HG03039 (cell line): ENCODE measurements around the gene LGALS14.
"Not testable (repeated sequence)": the region's sequence is repeated elsewhere in the genome, so short reads cannot be mapped to it uniquely, and the experiment has no call there.

Source experiments
- ATAC-seq: cut with Tn5 transposase; IDR thresholded peaks from one replicate; pipeline ENCODE4 v1.9.1; 2021; ENCODE audit warnings: mild to moderate bottlenecking, moderate library complexity; ENCODE audit not compliant: unreplicated experiment

The LGALS14 gene

DNA sequence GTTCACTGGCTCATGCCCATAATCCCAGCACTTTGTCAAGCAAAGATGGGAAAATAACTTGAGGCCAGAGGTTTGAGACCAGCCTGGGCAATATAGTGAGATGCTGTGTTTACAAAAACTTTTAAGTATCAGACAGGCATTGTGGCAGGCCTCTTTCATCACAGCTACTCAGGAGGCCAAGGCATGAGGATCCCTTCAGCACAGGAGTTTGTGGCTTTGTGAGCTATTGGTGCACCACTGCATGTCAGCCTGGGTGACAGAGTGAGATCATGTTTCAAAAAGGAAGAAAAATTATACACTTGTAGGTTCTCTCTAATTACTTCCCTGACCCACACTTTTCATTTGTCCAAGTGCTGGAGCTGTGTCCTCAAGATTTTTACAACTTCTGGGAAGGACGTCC, 11.5 kb upstream of the LGALS14 start:
- ATAC-seq: no peak

DNA sequence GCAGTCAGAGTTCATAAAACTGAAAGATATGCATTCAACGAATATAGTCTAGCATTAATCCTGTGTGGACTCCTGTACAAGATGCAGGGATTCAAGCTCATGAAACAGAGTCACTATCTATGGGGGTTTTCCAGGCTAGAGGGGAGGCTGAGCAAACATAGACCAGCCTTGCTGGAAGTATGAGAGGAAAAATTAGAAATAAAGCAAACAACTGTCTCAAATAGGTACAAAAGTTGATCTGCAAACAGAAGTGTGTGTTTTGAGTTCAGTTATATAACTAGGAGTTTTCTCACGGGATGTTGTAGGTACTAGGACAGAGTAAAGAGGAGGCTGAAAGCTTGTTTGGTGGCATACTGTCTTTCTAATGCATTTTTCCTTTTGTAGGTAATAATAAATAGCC, 8.5 kb upstream of the LGALS14 start:
- no peak for ATAC-seq

GRCh38 chr19:39696387-39696786, 7.9 kb upstream of the LGALS14 start:
- no peak for ATAC-seq

DNA sequence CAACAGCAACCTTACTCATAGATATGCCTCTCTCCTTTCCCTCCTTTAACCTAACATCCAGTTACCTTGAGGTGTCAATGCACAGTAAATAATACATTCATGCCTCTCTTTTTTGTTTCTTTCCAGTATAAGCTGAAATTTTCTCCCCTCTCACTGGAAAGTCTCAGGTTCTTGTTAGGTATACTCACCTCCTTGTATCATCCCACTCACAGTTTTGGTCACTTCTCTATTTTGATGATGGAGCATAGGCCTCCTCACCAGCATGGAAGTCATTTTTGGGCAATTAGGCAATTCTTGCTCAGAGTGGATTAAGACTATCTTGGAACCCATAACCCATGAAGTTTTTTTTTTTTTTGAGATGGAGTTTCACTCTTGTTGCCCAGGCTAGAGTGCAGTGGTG, 5.7 kb upstream of the LGALS14 start:
- ATAC-seq: no peak

DNA sequence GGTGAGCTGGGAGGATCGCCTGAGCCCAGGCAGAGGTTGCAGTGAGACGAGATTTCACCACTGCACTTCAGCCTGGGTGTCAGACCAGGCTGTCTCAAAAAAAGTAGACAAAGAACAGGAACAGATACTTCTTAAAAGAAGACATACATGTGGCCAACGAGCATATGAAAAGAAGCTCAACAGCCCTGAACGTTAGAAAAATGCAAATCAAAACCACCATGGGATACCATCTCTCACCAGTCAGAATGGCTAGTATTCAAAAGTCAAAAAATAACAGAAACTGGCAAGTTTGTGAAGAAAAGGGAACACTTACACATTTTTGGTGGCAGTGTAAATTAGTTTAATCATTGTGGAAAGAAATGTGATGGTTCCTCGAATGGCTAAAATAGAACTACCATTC, 3.0 kb upstream of the LGALS14 start:
- no peak for ATAC-seq

GRCh38 chr19:39705578-39706188, 1.4 kb downstream of the LGALS14 start:
- no peak for ATAC-seq

- ATAC-seq: no peak
Observed at GRCh38 chr19:39708594-39708993, 4.3 kb downstream of the LGALS14 start.

DNA sequence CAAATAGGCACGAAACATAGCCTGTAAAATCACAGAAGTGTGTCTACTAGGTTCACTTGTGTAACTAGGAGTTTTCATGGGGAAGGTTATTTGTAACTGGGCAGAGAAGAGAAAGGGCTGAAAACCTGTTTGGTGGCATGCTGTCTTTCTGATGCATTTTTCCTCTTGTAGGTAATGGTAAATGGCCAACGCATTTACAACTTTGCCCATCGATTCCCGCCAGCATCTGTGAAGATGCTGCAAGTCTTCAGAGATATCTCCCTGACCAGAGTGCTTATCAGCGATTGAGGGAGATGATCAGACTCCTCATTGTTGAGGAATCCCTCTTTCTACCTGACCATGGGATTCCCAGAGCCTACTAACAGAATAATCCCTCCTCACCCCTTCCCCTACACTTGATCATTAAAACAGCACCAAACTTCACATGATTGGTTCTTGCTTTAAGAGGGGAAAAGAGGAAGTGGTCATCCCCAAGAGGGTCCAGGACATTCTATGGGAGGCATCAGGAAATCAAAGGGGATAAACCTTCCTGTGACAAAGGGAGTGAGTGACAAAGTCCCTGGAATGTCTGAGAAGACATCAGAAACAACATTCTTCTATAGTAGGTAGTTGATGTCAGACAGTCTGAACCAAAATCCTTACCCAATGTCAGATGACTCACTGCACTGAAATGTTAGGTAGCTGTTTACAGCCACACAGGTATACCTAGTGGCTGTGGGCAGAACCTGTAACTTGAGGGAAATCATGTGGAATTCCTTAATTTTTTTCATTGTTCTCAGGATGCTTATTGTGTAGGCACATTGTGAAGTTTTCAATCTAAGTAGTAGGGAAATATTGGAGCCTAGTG, 5.0 kb downstream of the LGALS14 start:
- no peak for ATAC-seq

GRCh38 chr19:39710333-39710890, 6.1 kb downstream of the LGALS14 start:
- no peak for ATAC-seq

GRCh38 chr19:39720144-39720543, 15.9 kb downstream of the LGALS14 start:
- ATAC-seq: not testable (repeated sequence)

DNA sequence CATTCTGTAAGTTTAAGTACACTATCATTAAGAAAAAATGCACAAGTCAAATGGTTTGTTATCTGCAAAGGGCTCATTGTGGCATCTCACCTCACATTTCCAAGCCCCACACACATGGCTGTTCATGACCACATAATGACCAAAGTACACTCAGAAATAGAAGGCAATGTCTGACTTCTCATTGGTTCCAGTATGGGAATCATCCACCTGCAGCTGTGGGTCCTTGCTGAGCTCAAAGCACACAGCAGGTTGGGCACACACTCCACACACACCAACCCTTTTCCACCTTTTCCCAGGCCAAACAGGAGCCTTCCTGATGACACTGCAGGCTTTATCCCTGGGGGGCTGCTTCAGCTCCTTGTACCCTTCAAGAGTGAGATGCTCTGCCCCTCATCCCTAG, 21.7 kb downstream of the LGALS14 start:
- no peak for ATAC-seq

DNA sequence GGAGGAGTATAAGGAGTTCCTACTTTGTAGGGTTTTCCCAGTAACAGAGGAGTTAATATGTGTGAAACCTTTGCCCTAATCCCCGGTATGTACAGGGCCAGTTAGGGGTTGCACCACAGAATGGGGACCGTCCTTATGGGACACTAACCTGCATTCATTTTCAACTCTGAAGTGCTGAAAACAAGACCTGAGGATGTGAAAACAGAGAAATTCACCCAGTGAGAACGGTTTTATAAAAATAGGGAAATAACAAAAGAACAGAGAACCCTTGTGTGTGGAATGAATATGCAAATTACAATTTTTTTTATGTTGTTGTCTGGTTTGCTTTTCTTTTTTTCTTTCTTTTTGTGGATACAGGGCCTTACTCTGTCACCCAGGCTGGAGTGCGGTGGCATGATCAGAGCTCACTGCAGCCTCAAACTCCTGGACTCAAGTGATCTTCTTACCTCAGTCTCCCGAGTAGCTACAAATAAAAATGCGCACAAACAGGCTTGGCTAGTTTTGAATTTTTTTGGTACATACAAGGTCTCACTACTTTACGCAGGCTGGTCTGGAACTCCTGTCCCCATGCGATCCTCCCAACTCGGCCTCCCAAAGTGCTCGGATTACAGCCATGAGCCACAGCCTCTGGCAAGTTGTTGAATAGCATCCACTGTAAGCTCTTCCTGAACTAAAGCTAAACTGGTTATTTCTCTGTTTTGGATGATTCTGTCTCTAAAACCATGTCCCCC, 23.0 kb downstream of the LGALS14 start:
- ATAC-seq: no peak

DNA sequence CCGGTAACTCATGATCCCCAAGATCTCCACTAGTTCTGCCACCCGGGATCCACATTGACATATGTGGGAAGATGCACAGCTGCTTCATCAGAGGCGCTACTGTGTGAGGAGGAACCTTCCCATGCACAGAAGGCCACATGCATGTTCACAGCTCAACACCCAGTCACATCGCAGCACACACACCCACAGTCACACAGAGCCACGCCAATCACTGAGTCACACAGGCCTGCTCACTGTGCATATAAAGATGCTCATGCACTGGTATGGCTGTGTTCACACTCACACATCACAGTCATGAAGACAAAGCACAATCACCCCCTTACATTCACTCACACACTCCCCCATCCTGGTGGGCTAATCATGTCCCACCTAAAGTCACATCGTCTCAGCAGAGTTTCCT, 23.8 kb downstream of the LGALS14 start:
- ATAC-seq: no peak

- ATAC-seq: no peak
Observed at GRCh38 chr19:39729594-39729993, 25.3 kb downstream of the LGALS14 start.

- ATAC-seq: no peak
Observed at GRCh38 chr19:39731685-39732084, 27.4 kb downstream of the LGALS14 start.

DNA sequence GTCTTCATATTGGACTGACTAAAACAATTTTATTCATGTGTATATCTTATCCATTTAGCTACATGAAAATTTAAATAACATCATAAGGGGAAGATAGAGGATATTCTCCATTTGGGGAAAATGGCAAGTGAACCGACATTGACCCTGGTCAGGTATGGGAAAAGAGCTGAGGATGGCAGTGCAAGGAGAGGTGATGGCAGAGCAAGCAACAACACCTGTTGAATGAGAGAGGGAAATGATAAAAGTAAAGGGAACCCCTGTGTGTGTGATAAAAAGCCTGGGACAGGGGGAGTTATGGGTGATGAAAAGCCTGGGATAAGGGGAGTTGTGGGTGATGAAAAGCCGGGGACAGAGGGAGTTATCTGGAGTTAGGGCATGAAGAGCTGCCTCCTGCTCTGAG, 29.6 kb downstream of the LGALS14 start:
- no peak for ATAC-seq

GRCh38 chr19:39735688-39736087, 31.4 kb downstream of the LGALS14 start:
- ATAC-seq: no peak

GRCh38 chr19:39736088-39736487, 31.8 kb downstream of the LGALS14 start:
- no peak for ATAC-seq

GRCh38 chr19:39737351-39737750, 33.1 kb downstream of the LGALS14 start:
- ATAC-seq: no peak

DNA sequence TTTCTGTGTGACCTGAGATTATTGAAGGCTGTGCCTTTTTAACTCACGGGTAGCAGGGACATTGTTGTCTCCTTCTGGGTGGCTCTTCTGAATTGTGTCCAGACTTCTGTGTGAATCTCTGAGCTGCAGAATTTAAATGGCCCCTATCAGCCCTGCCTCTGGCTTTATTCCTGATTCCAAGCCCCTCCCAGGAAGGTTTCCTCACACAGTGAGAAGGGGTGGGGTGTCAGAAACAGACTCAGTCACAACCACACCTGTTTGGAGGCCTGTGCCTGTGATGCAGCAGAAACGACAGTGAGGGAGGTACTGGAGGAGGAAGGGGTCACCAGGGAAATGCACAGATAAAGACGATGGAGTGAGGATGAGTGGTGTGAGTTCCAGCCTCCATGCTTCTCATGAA, 33.6 kb downstream of the LGALS14 start, which contains the start of gene CLC:
CLC (minus strand) TSS at position 139 of the 400 bp plus-strand sequence; CDS start at position 62, 77 bp downstream.
- no peak for ATAC-seq

- ATAC-seq: no peak
Observed at GRCh38 chr19:39738814-39739213, 34.5 kb downstream of the LGALS14 start.
